B cell (primary cell): Measurements from ENCODE around the gene HLA-DOB. TPM values are rescaled to one million over a fixed set of nuclear protein-coding genes. Genes with fewer than 3 reads are reported as not detected.
A peak's percentile ranks its signal among the peaks of the same experiment; 100 is the strongest.

Experiments used
- ATAC-seq: fragments of 200-7000 bp; cut with Tn5 transposase; one replicate; pipeline ENCODE4 v1.10.0; 2021; ENCODE audit warnings: low read depth, mild to moderate bottlenecking, moderate number of reproducible peaks, moderate library complexity
- CTCF ChIA-PET: fragments of 350-600 bp; sonication (Branson Sonifier 250); formaldehyde crosslinking; loops from one replicate; lab custom pipeline; 2021; ENCODE audit warnings: antibody characterized with exemption, inconsistent platforms; lab: Charles Lee
- POLR2A ChIA-PET: fragments of 350-600 bp; sonication (Branson Sonifier 250); formaldehyde crosslinking; loops from one replicate; lab custom pipeline; 2021; ENCODE audit warnings: antibody characterized with exemption; lab: Charles Lee
- DNase-seq: peaks from one replicate; pipeline ENCODE4 v3.0.0; 2013
- H2AFZ ChIP-seq: 2 replicates; pipeline ENCODE4 v1.6.1; 2012; ENCODE audit warnings: mild to moderate bottlenecking, low read depth, low read length; ENCODE audit not compliant: insufficient read depth, poor library complexity, severe bottlenecking
- H3K27ac ChIP-seq, 2 donors: 1 replicate in 1 of 2; 2 replicates in 1 of 2; pipeline ENCODE4 v1.5.1; 2012 to 2013; ENCODE audit warnings: low read length in 2 of 2, mild to moderate bottlenecking in 2 of 2, moderate library complexity in 1 of 2
- H3K27me3 ChIP-seq, 4 experiments: fragments of 200-600 bp in 1 of 4; sonication (generic) in 1 of 4; replicated peaks in 1 of 4; 1 replicate in 2 of 4; 2 replicates in 2 of 4; pipeline versions ENCODE4 v1.6.1 to v1.7.0; 2013 to 2016; ENCODE audit warnings: low read length in 3 of 4, mild to moderate bottlenecking in 2 of 4, mixed read lengths in 1 of 4, moderate library complexity in 1 of 4; ENCODE audit not compliant: insufficient read depth in 4 of 4, control insufficient read depth in 3 of 4; ENCODE audit errors: control extremely low read depth in 1 of 4
- H3K36me3 ChIP-seq, 2 experiments: replicated peaks in 1 of 2; 1 replicate in 1 of 2; 2 replicates in 1 of 2; pipeline versions ENCODE4 v1.6.1 to v1.7.1; 2013; ENCODE audit warnings: low read length in 1 of 2; ENCODE audit not compliant: insufficient read depth in 2 of 2, control insufficient read depth in 1 of 2; ENCODE audit errors: control extremely low read depth in 1 of 2, extremely low read depth in 1 of 2
- H3K4me1 ChIP-seq, 2 donors: fragments of 200-600 bp in 1 of 2; sonication (generic) in 1 of 2; 1 replicate in 1 of 2; 2 replicates in 1 of 2; pipeline versions ENCODE4 v1.5.1 to v1.6.1; 2013 to 2017; ENCODE audit warnings: low read length in 2 of 2; ENCODE audit not compliant: control insufficient read depth in 2 of 2, insufficient read depth in 2 of 2
- H3K4me2 ChIP-seq: replicated peaks from 2 replicates; pipeline ENCODE3; 2012; ENCODE audit warnings: mild to moderate bottlenecking, low read depth, low read length; ENCODE audit not compliant: poor library complexity, severe bottlenecking
- H3K4me3 ChIP-seq, 5 experiments: fragments of 200-600 bp in 1 of 5; sonication (generic) in 1 of 5; 1 replicate in 3 of 5; 2 replicates in 2 of 5; pipeline versions ENCODE4 v1.5.1 to v1.7.0; 2011 to 2016; ENCODE audit warnings: low read length in 4 of 5, mild to moderate bottlenecking in 4 of 5, low read depth in 2 of 5, control low read depth in 1 of 5, moderate library complexity in 1 of 5; ENCODE audit not compliant: insufficient read depth in 1 of 5; ENCODE audit errors: control extremely low read depth in 1 of 5, extremely low read depth in 1 of 5
- H3K79me2 ChIP-seq: fragments of 200-600 bp; sonication (generic); one replicate; pipeline ENCODE4 v1.6.0; 2016; ENCODE audit warnings: low read length; ENCODE audit not compliant: control insufficient read depth, insufficient read depth
- H3K9ac ChIP-seq: fragments of 200-600 bp; sonication (generic); 2 replicates; pipeline ENCODE4 v1.6.1; 2017; ENCODE audit warnings: mild to moderate bottlenecking, low read length, moderate library complexity
- H3K9me3 ChIP-seq, 3 donors: one replicate each; pipeline versions ENCODE4 v1.6.1 to v1.7.1; 2013; ENCODE audit warnings: low read length in 2 of 3; ENCODE audit not compliant: control insufficient read depth in 2 of 3, insufficient read depth in 1 of 3; ENCODE audit errors: control extremely low read depth in 1 of 3
- H4K20me1 ChIP-seq: 2 replicates; pipeline ENCODE4 v1.6.0; 2012; ENCODE audit warnings: mild to moderate bottlenecking, low read length; ENCODE audit not compliant: insufficient read depth, control insufficient read depth, poor library complexity, severe bottlenecking
- H3K27ac Mint-ChIP-seq: one replicate; pipeline ENCODE4 v1.8.0; 2021; ENCODE audit warnings: mixed read lengths
- H3K27me3 Mint-ChIP-seq: one replicate; pipeline ENCODE4 v1.8.0; 2021; ENCODE audit warnings: mixed read lengths
- H3K4me1 Mint-ChIP-seq: one replicate; pipeline ENCODE4 v1.8.0; 2021; ENCODE audit warnings: mixed read lengths
- H3K4me3 Mint-ChIP-seq: one replicate; pipeline ENCODE4 v1.8.0; 2021; ENCODE audit warnings: mixed read lengths
- H3K9me3 Mint-ChIP-seq: one replicate; pipeline ENCODE4 v1.8.0; 2022; ENCODE audit warnings: mixed read lengths; ENCODE audit not compliant: insufficient read depth
- CTCF ChIP-seq: fragments of 200-600 bp; IDR thresholded peaks from one replicate; pipeline ENCODE4 v1.8.0; 2022; ENCODE audit warnings: antibody characterized with exemption, mild to moderate bottlenecking
- EZH2 ChIP-seq: IDR thresholded peaks from 2 replicates; pipeline ENCODE4 v1.6.1; 2012; ENCODE audit warnings: borderline replicate concordance, low read depth, mild to moderate bottlenecking, moderate library complexity, low read length; ENCODE audit not compliant: insufficient read depth, poor library complexity, severe bottlenecking
- WGBS: methylation state at CpG from one replicate; pipeline ENCODE4 v1.1.5; 2013; ENCODE audit warnings: missing lambda C conversion rate; ENCODE audit not compliant: insufficient coverage; 5-methylcytosine and 5-hydroxymethylcytosine counted together
- intact Hi-C: fragments of 100-400 bp; cut with micrococcal nuclease; formaldehyde crosslinking; loops from one replicate; pipeline ENCODE4 v1.10.0; 2022
- polyA plus RNA-seq: library from polyadenylated mRNA; depleted of rRNA; stranded (reverse); fragments of >200 nt; gene quantifications from 2 replicates; pipeline ENCODE4 v1.2.3, GENCODE V29; 2012
- total RNA-seq, 2 donors: library from RNA; stranded (reverse); fragments of 120-200 nt in 1 of 2; gene quantifications; 1 replicate in 1 of 2; 2 replicates in 1 of 2; pipeline versions ENCODE4 v1.2.3 to v1.2.4, GENCODE V29; 2013 to 2022

The HLA-DOB gene
- total and polyA plus RNA-seq, 2 donors (not counting 1 experiment from before 2014, with no cell fraction given), result 109 to 231 TPM

DNA sequence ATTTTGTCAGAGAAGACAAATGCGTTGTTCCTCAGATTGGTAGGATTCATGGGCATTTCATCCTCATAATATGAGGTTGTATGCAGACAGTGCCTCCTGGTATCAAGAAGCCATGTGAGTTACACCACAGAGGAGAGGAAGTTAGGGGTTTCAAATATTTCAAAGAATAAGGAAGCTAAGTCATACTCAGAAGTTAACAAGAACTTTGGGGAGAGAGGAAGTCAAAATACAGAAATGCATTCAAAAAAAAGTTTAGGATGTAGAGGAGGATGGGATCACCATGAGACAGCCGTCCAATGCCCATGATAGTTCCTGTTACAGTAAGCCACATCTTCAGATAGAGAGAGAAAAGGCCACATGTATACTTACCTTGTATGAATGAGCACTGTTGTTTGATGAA, 22.3 kb downstream of the HLA-DOB start:
- Histone ChIP-seq H3K9me3 (peaks cover 4 to 14% (median 9%) of the 10 kb centered on the region in 3 donors), H2AFZ (peak overlapping the region; percentile 38), H3K27me3 (no peaks in the 10 kb centered on the region), H3K36me3 (no peaks in the 10 kb centered on the region), H3K4me2 (peak overlapping the region; percentile 33), H3K9ac (no peak overlapping the region), H3K27ac (no peak overlapping the region), H4K20me1 (no peaks in the 10 kb centered on the region), H3K4me3 (no peak overlapping the region), H3K79me2 (no peaks in the 10 kb centered on the region), H3K4me1 (peaks cover 26 to 32% of the 10 kb centered on the region in 2 donors)
- DNase-seq, result peak; percentile 52
- no peaks in the 10 kb centered on the region for H3K27me3 Mint-ChIP-seq
- H3K4me1 Mint-ChIP-seq, result peaks cover 38% of the 10 kb centered on the region
- intact Hi-C loops, result loop anchor here (10.0 kb wide), 2 partner anchors 670 to 750 kb away; partner anchors contain the start of gene ATF6B
- POLR2A ChIA-PET, result no interaction called here
- no CpG with 5 or more reads among the region's 2 CpGs for WGBS
- TF ChIP-seq EZH2 (no peak), CTCF (no peak)
- H3K27ac Mint-ChIP-seq, result peak overlapping the region; percentile 5
- no peak for ATAC-seq
- peaks cover 12% of the 10 kb centered on the region for H3K9me3 Mint-ChIP-seq
- no peak overlapping the region for H3K4me3 Mint-ChIP-seq
- CTCF ChIA-PET, result interaction anchor here (0.7 to 9.6 kb wide), 21 partner anchors 8 to 747 kb away, joined by 3 to 90 read pairs (median 4); partner anchors contain the start of genes PSMB9, TAP1 and TAP2

DNA sequence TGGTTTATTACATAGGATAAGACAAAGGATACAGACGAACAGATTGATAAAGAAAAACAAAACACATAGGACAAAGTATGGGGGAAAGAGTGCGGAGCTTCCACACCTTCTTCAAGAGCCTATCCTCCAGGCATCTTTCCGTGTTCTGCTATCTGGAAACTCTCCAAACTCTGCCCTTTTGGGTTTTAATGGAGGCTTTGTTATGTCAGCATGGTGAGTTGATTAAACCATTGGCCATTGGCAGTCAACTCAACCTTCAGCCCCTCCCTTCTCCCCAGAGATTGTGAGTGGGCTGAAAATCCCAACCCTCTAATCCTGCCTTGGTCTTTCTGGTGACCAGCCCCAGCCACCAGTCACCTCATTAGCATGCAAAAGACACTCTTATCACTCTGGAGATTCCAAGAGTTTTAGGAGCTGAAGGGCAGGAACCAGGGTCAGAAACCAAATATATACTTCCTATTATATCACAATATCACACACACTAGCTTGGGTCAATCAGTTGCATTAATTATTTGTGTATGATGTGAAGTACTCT, 23.8 kb downstream of the HLA-DOB start:
- Mint-ChIP-seq H3K27me3 (no peaks in the 10 kb centered on the region), H3K27ac (no peak overlapping the region), H3K9me3 (no peaks in the 10 kb centered on the region), H3K4me3 (no peak overlapping the region), H3K4me1 (peaks cover 38% of the 10 kb centered on the region)
- peaks cover 26 to 32% of the 10 kb centered on the region in 2 donors for H3K4me1 ChIP-seq
- ATAC-seq, result no peak
- no peak overlapping the region for H3K4me3 ChIP-seq
- intact Hi-C loops, result loop anchor here (10.0 kb wide), 2 partner anchors 668 to 748 kb away; partner anchors contain the start of gene ATF6B
- no peak overlapping the region for H2AFZ ChIP-seq
- H3K36me3 ChIP-seq, result no peaks in the 10 kb centered on the region
- TF ChIP-seq EZH2 (no peak), CTCF (no peak)
- H3K79me2 ChIP-seq, result no peaks in the 10 kb centered on the region
- H3K9ac ChIP-seq, result no peak overlapping the region
- H3K9me3 ChIP-seq, result no peaks in the 10 kb centered on the region
- H3K27ac ChIP-seq, result no peak overlapping the region
- no peak overlapping the region for H3K4me2 ChIP-seq
- CTCF ChIA-PET, result interaction anchor here (0.9 to 9.6 kb wide), 11 partner anchors 8 to 746 kb away, joined by 3 to 90 read pairs (median 6); partner anchors contain the start of gene TAP2
- no CpG with 5 or more reads among the region's 3 CpGs for WGBS
- no peaks in the 10 kb centered on the region for H4K20me1 ChIP-seq
- POLR2A ChIA-PET, result interaction anchor here (0.6 kb wide), 1 partner anchor 128 kb away, joined by 3 read pairs; no protein-coding TSS in a partner anchor
- DNase-seq, result no peak
- H3K27me3 ChIP-seq, result no peaks in the 10 kb centered on the region
